GM19193 (cell line): ENCODE measurements around the gene USP9X.

Source experiments
- POLR2A ChIP-seq: IDR thresholded peaks from 4 replicates; pipeline ENCODE4 v1.6.1; 2011; ENCODE audit not compliant: insufficient read depth, insufficient read length; ENCODE audit errors: extremely low read depth

The USP9X gene

GRCh38 chrX:41150043-41150442, 64.8 kb downstream of the USP9X start:
- no peak for TF ChIP-seq POLR2A

- TF ChIP-seq POLR2A, result no peak
These were observed 67.0 kb downstream of the USP9X start for GRCh38 chrX:41152221-41152620.

- no peak for TF ChIP-seq POLR2A
These were observed 68.2 kb downstream of the USP9X start for GRCh38 chrX:41153448-41153847.

GRCh38 chrX:41153957-41154356, 68.7 kb downstream of the USP9X start:
- TF ChIP-seq POLR2A, result no peak

GRCh38 chrX:41164449-41164848, 79.2 kb downstream of the USP9X start:
- no peak for TF ChIP-seq POLR2A

DNA sequence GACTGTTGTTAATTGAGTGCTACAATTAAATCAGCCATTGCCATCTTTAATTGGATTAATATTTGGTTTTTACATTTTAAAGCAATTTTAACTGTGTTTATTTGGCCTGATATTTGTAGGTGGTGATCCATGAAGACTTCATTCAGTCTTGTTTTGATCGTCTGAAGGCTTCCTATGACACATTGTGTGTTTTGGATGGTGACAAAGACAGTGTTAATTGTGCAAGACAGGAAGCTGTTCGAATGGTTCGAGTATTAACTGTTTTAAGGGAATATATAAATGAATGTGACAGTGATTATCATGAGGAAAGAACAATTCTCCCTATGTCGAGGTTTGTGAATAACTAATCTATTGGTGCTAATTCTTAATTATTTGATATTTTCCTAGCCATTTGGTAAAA, 82.6 kb downstream of the USP9X start:
- TF ChIP-seq POLR2A, result no peak

DNA sequence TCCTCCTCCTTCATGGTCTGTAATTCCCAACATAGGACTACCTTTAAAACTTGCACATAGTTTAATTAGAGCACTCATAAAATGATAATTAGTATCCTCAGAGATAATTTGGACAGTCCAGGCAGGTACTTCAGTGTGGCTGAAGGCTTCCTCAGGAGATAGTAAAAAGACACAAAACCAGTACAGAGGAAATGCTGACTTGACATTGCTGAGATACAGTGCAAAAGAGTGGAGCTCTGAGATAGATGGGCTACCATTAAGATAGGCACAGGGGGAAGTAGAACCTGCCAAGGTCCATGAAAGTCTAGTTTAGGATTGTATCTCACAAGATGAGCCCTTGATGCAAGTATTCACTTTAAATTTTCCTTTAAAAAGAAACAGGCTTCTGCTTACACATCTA, 91.0 kb downstream of the USP9X start:
- TF ChIP-seq POLR2A, result no peak

- no peak for TF ChIP-seq POLR2A
These were observed 92.1 kb downstream of the USP9X start for GRCh38 chrX:41177297-41177696.

DNA sequence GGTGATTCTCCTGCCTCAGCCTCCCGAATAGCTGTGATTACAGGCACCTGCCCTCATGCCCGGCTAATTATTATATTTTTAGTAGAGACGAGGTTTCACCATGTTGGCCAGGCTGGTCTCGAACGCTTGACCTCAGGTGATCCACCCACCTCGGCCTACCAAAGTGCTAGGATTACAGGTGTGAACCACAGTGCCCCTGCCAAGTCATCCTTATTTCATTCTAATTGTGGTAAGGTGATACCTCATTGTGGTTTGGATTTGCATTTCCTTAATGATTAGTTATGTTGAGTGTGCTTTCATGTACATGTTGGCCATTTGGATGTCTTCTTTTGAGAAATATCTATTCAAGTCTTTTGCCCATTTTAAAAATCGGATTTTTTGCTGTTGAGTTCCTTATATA, 93.0 kb downstream of the USP9X start:
- TF ChIP-seq POLR2A, result no peak

GRCh38 chrX:41180194-41180908, 95.1 kb downstream of the USP9X start:
- TF ChIP-seq POLR2A, result no peak

- TF ChIP-seq POLR2A, result no peak
These were observed 99.1 kb downstream of the USP9X start for GRCh38 chrX:41184312-41184711.

DNA sequence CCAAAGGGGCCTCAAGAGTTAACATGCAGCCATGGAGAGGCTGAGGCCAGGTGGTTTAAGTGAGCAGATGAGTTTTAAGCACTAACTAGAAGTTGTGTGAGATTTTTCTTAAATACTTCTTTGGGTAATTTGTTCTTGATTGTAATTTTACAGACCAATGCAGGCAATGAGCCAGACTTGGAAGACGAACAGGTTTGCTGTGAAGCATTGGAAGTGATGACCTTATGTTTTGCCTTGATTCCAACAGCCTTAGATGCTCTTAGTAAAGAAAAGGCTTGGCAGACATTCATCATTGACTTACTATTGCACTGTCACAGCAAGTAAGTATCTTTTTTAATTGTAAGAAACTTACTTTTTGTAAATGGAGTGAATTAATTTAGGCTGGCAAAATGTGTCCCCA, 103.9 kb downstream of the USP9X start:
- no peak for TF ChIP-seq POLR2A

DNA sequence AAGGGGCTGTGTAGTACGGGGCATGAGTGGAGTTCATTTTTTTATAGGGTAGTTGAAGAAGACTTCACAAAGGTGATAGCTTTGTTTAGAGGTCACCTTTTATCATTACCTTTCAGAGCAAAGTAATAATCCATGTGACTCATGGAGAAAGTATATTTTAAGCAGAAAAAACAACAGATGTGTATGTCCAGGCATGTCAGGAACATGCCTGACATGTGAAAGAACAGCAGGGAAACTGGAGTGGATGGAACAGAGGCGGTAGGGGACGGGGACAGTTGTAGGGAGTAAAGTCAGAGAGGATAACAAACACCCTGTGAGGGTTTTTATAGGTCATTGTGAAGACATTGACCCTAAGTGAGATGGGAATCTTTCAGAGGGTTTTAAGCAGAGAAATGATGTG, 107.6 kb downstream of the USP9X start:
- no peak for TF ChIP-seq POLR2A

GRCh38 chrX:41198410-41198809, 113.2 kb downstream of the USP9X start:
- no peak for TF ChIP-seq POLR2A

DNA sequence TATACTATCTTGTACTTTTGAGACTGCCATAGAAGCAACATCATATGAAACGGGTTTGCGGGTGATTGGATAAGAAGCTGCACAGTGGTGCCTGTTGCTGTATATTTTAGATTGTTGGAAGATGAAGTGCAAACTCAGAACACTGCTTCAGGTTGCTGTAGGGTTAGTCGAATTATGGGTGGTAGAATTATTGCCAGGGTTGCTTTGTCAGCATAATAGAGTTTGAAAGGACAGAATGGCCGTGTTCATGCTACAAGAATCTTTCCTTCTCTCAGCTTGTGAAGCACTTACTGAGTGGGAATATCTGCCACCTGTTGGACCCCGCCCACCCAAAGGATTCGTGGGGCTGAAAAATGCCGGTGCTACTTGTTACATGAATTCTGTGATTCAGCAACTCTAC, 115.5 kb downstream of the USP9X start:
- TF ChIP-seq POLR2A, result no peak

DNA sequence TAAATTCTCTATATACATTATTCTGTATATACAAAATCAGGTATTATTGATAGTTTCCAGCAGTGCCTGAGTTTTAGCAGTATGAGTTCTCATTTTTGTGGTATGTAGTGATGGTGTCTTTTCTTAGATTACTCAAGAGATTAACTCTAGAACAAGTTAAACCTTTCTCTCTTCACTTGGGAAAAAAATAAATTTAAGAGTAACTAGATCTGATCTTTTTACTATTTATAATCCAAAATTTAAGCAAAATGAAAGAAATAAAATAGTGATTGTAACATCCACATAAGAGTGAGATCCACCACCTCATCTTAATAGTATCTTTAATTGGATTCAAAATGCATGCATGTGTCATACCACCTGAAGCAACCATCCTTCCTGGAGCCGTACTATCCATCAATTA, 124.6 kb downstream of the USP9X start:
- no peak for TF ChIP-seq POLR2A

- no peak for TF ChIP-seq POLR2A
These were observed 139.4 kb downstream of the USP9X start for GRCh38 chrX:41224605-41225004.

- no peak for TF ChIP-seq POLR2A
These were observed 148.7 kb downstream of the USP9X start for GRCh38 chrX:41233988-41234387.

GRCh38 chrX:41234962-41235361, 149.7 kb downstream of the USP9X start:
- no peak for TF ChIP-seq POLR2A
